Right lobe of liver (tissue), 6 donors: ENCODE measurements around the gene CNTRL. TPM values are rescaled to one million over a fixed set of nuclear protein-coding genes. Genes with fewer than 3 reads are reported as not detected.

Source experiments
- ATAC-seq, 4 donors: fragments of 200-7000 bp; cut with Tn5 transposase; one replicate each; pipeline ENCODE4 v1.9.1; 2020; ENCODE audit warnings: mild to moderate bottlenecking in 4 of 4, moderate library complexity in 4 of 4
- DNase-seq, 3 donors: peaks; one replicate each; pipeline ENCODE4 v3.0.0-alpha.2; 2020
- H3K27ac ChIP-seq, 3 donors: fragments of 200-600 bp; one replicate each; pipeline ENCODE4 v1.8.0; 2022
- H3K27me3 ChIP-seq, 2 donors: fragments of 200-600 bp; one replicate each; pipeline ENCODE4 v1.8.0; 2022
- H3K36me3 ChIP-seq, 4 donors: fragments of 200-600 bp; sonication (generic) in 1 of 4; one replicate each; pipeline versions ENCODE4 v1.5.1 to v1.8.0; 2017 to 2022; ENCODE audit warnings: control low read depth in 1 of 4
- H3K4me1 ChIP-seq, 4 donors: fragments of 200-600 bp; sonication (generic) in 1 of 4; one replicate each; pipeline versions ENCODE4 v1.5.1 to v1.8.0; 2017 to 2022; ENCODE audit warnings: control low read depth in 1 of 4
- H3K4me3 ChIP-seq, 3 donors: fragments of 200-600 bp; one replicate each; pipeline ENCODE4 v1.8.0; 2022
- H3K9me3 ChIP-seq, 4 donors: fragments of 200-600 bp; sonication (generic) in 1 of 4; one replicate each; pipeline versions ENCODE4 v1.5.1 to v1.8.0; 2017 to 2022; ENCODE audit warnings: control low read depth in 1 of 4
- POLR2A ChIP-seq: fragments of 450-650 bp; IDR thresholded peaks from one replicate; pipeline ENCODE4 v1.6.1; 2017; ENCODE audit warnings: antibody characterized with exemption, mild to moderate bottlenecking
- WGBS: methylation state at CpG from one replicate; pipeline ENCODE4 v1.1.6; 2018; ENCODE audit warnings: low coverage, low lambda C conversion rate; ENCODE audit not compliant: insufficient coverage; ENCODE audit errors: missing lambda C conversion rate; 5-methylcytosine and 5-hydroxymethylcytosine counted together
- intact Hi-C, 2 donors: fragments of 100-400 bp; cut with DNase I; formaldehyde crosslinking; loops; one replicate each; pipeline versions ENCODE4 v1.11.2 to v1.14.1; 2022
- total RNA-seq, 6 experiments: library from RNA; depleted of rRNA in 2 of 6; stranded (reverse); fragments of >200 nt in 2 of 6; fragmentation: NEBNext Ultra II Directional in 3 of 6; extraction: Animal tissue kit (Norgen Biotek cat#: 25700) in 3 of 6; gene quantifications; one replicate each; pipeline versions ENCODE4 v1.1.0 to v1.2.4, GENCODE V29; 2016 to 2023
- TF ChIP-seq, protein P1 (sequence below), 4 donors: fragments of 200-600 bp in 3 of 4; fragments of 450-650 bp in 1 of 4; IDR thresholded peaks; one replicate each; pipeline versions ENCODE4 v1.5.1 to v1.8.0; 2016 to 2022; ENCODE audit warnings: antibody characterized with exemption in 4 of 4, mild to moderate bottlenecking in 2 of 4
- donor health status: DM: no; HTN: yes; CAD: no.
- donor health status: DM: no; HTN: no; CAD: no.
- donor health status: DM: no; HTN: no; CAD: no.
- donor health status: DM: no; HTN: yes; CAD: no.
- donor health status: DM: no; HTN: yes; CAD: no.

Gene CNTRL
- total RNA-seq, 6 experiments from 2014 or later = 2.8 to 5.6 (median 4.2) TPM

GRCh38 chr9:121189660-121190059, 114.9 kb downstream of the CNTRL start:
- WGBS = 97% methylated on average over 3 of the region's 3 CpGs
- no peak for TF ChIP-seq POLR2A
- TF ChIP-seq, protein P1, sequence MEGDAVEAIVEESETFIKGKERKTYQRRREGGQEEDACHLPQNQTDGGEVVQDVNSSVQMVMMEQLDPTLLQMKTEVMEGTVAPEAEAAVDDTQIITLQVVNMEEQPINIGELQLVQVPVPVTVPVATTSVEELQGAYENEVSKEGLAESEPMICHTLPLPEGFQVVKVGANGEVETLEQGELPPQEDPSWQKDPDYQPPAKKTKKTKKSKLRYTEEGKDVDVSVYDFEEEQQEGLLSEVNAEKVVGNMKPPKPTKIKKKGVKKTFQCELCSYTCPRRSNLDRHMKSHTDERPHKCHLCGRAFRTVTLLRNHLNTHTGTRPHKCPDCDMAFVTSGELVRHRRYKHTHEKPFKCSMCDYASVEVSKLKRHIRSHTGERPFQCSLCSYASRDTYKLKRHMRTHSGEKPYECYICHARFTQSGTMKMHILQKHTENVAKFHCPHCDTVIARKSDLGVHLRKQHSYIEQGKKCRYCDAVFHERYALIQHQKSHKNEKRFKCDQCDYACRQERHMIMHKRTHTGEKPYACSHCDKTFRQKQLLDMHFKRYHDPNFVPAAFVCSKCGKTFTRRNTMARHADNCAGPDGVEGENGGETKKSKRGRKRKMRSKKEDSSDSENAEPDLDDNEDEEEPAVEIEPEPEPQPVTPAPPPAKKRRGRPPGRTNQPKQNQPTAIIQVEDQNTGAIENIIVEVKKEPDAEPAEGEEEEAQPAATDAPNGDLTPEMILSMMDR (IDR thresholded peaks at IDR 0.05) = no peak
- Histone ChIP-seq H3K4me1 (peaks cover 0 to 77% (median 14%) of the 10 kb centered on the region in 4 donors), H3K4me3 (no peak overlapping the region), H3K27me3 (no peaks in the 10 kb centered on the region), H3K9me3 (no peaks in the 10 kb centered on the region), H3K27ac (no peak overlapping the region), H3K36me3 (peaks cover 0 to 6% (median 0%) of the 10 kb centered on the region in 4 donors)
- intact Hi-C loops = no loop called here
- no peak for ATAC-seq
- DNase-seq = no peak

- no peak overlapping the region for H3K27ac ChIP-seq
- ATAC-seq (no peak), DNase-seq (no peak)
- no peak overlapping the region for H3K4me3 ChIP-seq
- intact Hi-C loops = no loop called here
- WGBS = 82% methylated on average over 2 of the region's 2 CpGs
- TF ChIP-seq POLR2A = no peak
- TF ChIP-seq, protein P1 (IDR thresholded peaks at IDR 0.05) = no peak
- no peaks in the 10 kb centered on the region for H3K9me3 ChIP-seq
- H3K4me1 ChIP-seq = peaks cover 0 to 82% (median 17%) of the 10 kb centered on the region in 4 donors
- peaks cover 0 to 3% (median 0%) of the 10 kb centered on the region in 4 donors for H3K36me3 ChIP-seq
- H3K27me3 ChIP-seq = no peaks in the 10 kb centered on the region
Measured at GRCh38 chr9:121191235-121191634, 116.5 kb downstream of the CNTRL start.

DNA sequence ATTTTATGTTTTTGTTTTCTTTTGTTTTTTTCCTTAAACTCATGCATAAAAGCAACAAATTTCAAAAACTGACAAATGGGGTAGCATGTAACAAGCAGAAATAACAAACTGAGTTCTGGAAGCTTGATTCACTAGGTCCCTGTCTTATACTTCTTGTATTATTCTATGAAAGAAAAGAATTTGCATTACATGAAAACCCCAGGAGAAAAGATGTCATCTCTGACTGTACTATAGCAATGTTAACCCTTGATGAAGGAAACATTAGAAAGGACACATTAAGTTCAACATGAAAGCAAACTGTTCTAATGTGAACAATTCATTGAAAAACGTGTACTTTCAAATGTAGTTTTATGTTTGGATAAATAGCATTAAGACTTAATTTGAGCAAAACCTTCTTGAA, 117.8 kb downstream of the CNTRL start:
- no peak for TF ChIP-seq POLR2A
- TF ChIP-seq, protein P1 (IDR thresholded peaks at IDR 0.05) = no peak
- ATAC-seq = no peak
- 6% methylated on average over 1 of the region's 1 CpG for WGBS
- Histone ChIP-seq H3K4me1 (peaks cover 0 to 82% (median 17%) of the 10 kb centered on the region in 4 donors), H3K27me3 (no peaks in the 10 kb centered on the region), H3K27ac (no peak overlapping the region), H3K4me3 (no peak overlapping the region), H3K9me3 (no peaks in the 10 kb centered on the region), H3K36me3 (peaks cover 0 to 3% (median 0%) of the 10 kb centered on the region in 4 donors)
- intact Hi-C loops = no loop called here
- no peak for DNase-seq

GRCh38 chr9:121192959-121193640, 118.3 kb downstream of the CNTRL start:
- H3K36me3 ChIP-seq = peaks cover 0 to 3% (median 0%) of the 10 kb centered on the region in 4 donors
- peaks cover 0 to 80% (median 16%) of the 10 kb centered on the region in 4 donors for H3K4me1 ChIP-seq
- H3K4me3 ChIP-seq = no peak overlapping the region
- DNase-seq (no peak), ATAC-seq (no peak)
- intact Hi-C loops = no loop called here
- 0% methylated on average over 1 of the region's 1 CpG for WGBS
- no peak overlapping the region for H3K27ac ChIP-seq
- TF ChIP-seq, protein P1 (IDR thresholded peaks at IDR 0.05) = no peak
- TF ChIP-seq POLR2A = no peak
- H3K27me3 ChIP-seq = no peaks in the 10 kb centered on the region
- H3K9me3 ChIP-seq = no peaks in the 10 kb centered on the region
